HCT116 (cell line): ENCODE data around the gene GSG1L. TPM values are rescaled to one million over a fixed set of nuclear protein-coding genes. Genes with fewer than 3 reads are reported as not detected.

Experiments used
- ATAC-seq: fragments of 200-7000 bp; cut with Tn5 transposase; 2 replicates; pipeline ENCODE4 v1.9.1; 2020; ENCODE audit warnings: mild to moderate bottlenecking, moderate library complexity
- BruUV-seq: library from RNA; stranded (reverse); fragments of 400-500 nt; replicated peaks from 2 replicates; lab custom pipeline; 2021; lab: Mats Ljungman, UMichigan
- CTCF ChIA-PET: fragments of 300-600 bp; sonication (Branson Sonifier 250); formaldehyde crosslinking; loops from one replicate; lab custom pipeline; 2021; ENCODE audit warnings: antibody characterized with exemption; lab: Charles Lee
- POLR2A ChIA-PET: fragments of 300-600, 350-600 bp; sonication (Branson Sonifier 250); formaldehyde crosslinking; loops from one replicate; lab custom pipeline; 2021; ENCODE audit warnings: antibody characterized with exemption; lab: Charles Lee
- RAD21 ChIA-PET, 2 experiments: fragments of 300-600 bp; sonication (Branson Sonifier 250); formaldehyde crosslinking; loops; one replicate each; lab custom pipeline; 2023; ENCODE audit warnings: low total read pairs in 2 of 2; ENCODE audit not compliant: uncharacterized antibody in 2 of 2, unreplicated experiment in 2 of 2, low non-redundant PET in 1 of 2; lab: Charles Lee
- DNase-seq: peaks from one replicate; pipeline ENCODE4 v3.0.0-alpha.2; 2010; ENCODE audit warnings: low read depth, low spot score
- H2AFZ ChIP-seq: fragments of 200-600 bp; shearing (Covaris generic), sonication (generic); 2 replicates; pipeline ENCODE4 v1.6.1; 2017; ENCODE audit warnings: low read depth, mixed run types, mixed read lengths, antibody characterized with exemption, low read length; ENCODE audit not compliant: poor library complexity, severe bottlenecking
- H3K27ac ChIP-seq: 2 replicates; pipeline ENCODE4 v1.5.1; 2012; ENCODE audit warnings: low read depth, low read length
- H3K27me3 ChIP-seq: fragments of 200-600 bp; sonication (generic); 2 replicates; pipeline ENCODE4 v1.6.1; 2016; ENCODE audit warnings: mixed run types, low read length, mixed read lengths; ENCODE audit not compliant: insufficient read depth
- H3K36me3 ChIP-seq, 2 experiments: fragments of 200-500 bp in 1 of 2; fragments of 200-600 bp in 1 of 2; sonication (Bioruptor generic) in 1 of 2; sonication (generic) in 1 of 2; 2 replicates each; pipeline versions ENCODE4 v1.5.1 to v1.6.1; 2014 to 2016; ENCODE audit warnings: low read length in 2 of 2, inconsistent platforms in 1 of 2, mixed read lengths in 1 of 2, mixed run types in 1 of 2; ENCODE audit not compliant: insufficient read depth in 2 of 2, control insufficient read depth in 1 of 2
- H3K4me1 ChIP-seq, 2 experiments: fragments of 200-600 bp in 1 of 2; sonication (generic) in 1 of 2; 2 replicates each; pipeline versions ENCODE4 v1.5.1 to v1.6.1; 2012 to 2017; ENCODE audit warnings: low read length in 2 of 2, inconsistent platforms in 1 of 2, mild to moderate bottlenecking in 1 of 2, mixed read lengths in 1 of 2, mixed run types in 1 of 2, moderate library complexity in 1 of 2; ENCODE audit not compliant: insufficient read depth in 2 of 2, control insufficient read depth in 1 of 2
- H3K4me2 ChIP-seq: fragments of 200-600 bp; sonication (generic); 2 replicates; pipeline ENCODE4 v1.6.1; 2017; ENCODE audit warnings: mixed run types, low read length, mixed read lengths
- H3K4me3 ChIP-seq, 2 experiments: fragments of 200-600 bp in 1 of 2; sonication (generic) in 1 of 2; replicated peaks in 1 of 2; 2 replicates each; pipeline ENCODE4 v1.5.1; 2011 to 2016; ENCODE audit warnings: low read length in 2 of 2, control low read depth in 1 of 2, low read depth in 1 of 2, mild to moderate bottlenecking in 1 of 2, mixed read lengths in 1 of 2, mixed run types in 1 of 2
- H3K79me2 ChIP-seq: fragments of 200-600 bp; sonication (generic); 2 replicates; pipeline ENCODE4 v1.6.1; 2017; ENCODE audit warnings: mild to moderate bottlenecking, mixed run types, low read length, moderate library complexity, mixed read lengths; ENCODE audit not compliant: insufficient read depth
- H3K9ac ChIP-seq: fragments of 200-600 bp; sonication (generic); 2 replicates; pipeline ENCODE4 v1.6.1; 2016; ENCODE audit warnings: low read length, mixed read lengths
- H3K9me2 ChIP-seq: fragments of 200-600 bp; sonication (generic), shearing (Covaris generic); 2 replicates; pipeline ENCODE4 v1.6.1; 2017; ENCODE audit warnings: mixed run types, mild to moderate bottlenecking, moderate library complexity; ENCODE audit not compliant: insufficient read depth
- H3K9me3 ChIP-seq, 2 experiments: fragments of 200-500 bp in 1 of 2; fragments of 200-600 bp in 1 of 2; sonication (Bioruptor generic) in 1 of 2; sonication (generic) in 1 of 2; 2 replicates each; pipeline ENCODE4 v1.6.1; 2014 to 2017; ENCODE audit warnings: low read length in 2 of 2, mixed read lengths in 2 of 2, inconsistent platforms in 1 of 2, low read depth in 1 of 2, mild to moderate bottlenecking in 1 of 2, mixed run types in 1 of 2, moderate library complexity in 1 of 2; ENCODE audit not compliant: control insufficient read depth in 1 of 2, insufficient read depth in 1 of 2
- H4K20me1 ChIP-seq: fragments of 200-600 bp; sonication (generic), shearing (Covaris generic); 2 replicates; pipeline ENCODE4 v1.6.1; 2017; ENCODE audit warnings: mixed run types, mild to moderate bottlenecking, moderate library complexity; ENCODE audit not compliant: insufficient read depth
- CBX3 ChIP-seq: IDR thresholded peaks from 2 replicates; pipeline ENCODE4 v1.6.1; 2012; ENCODE audit warnings: low read depth
- CTCF ChIP-seq, 3 experiments: fragments of 200-600 bp in 1 of 3; sonication (generic) in 1 of 3; IDR thresholded peaks in 2 of 3; conservative IDR thresholded peaks in 1 of 3; 2 replicates each; pipeline ENCODE4 v1.5.1; 2012 to 2017; ENCODE audit warnings: low read depth in 2 of 3, low read length in 2 of 3, antibody characterized with exemption in 1 of 3, borderline replicate concordance in 1 of 3, control low read depth in 1 of 3, mild to moderate bottlenecking in 1 of 3, mixed read lengths in 1 of 3, mixed run types in 1 of 3, moderate library complexity in 1 of 3; ENCODE audit not compliant: insufficient read depth in 1 of 3
- EGR1 ChIP-seq: IDR thresholded peaks from 2 replicates; pipeline ENCODE4 v1.6.1; 2012; ENCODE audit warnings: low read depth
- ELF1 ChIP-seq: IDR thresholded peaks from 2 replicates; pipeline ENCODE4 v1.6.1; 2012; ENCODE audit warnings: low read depth, borderline replicate concordance
- EZH2phosphoT487 ChIP-seq: fragments of 200-600 bp; IDR thresholded peaks from 2 replicates; pipeline ENCODE4 v1.6.1; 2018; ENCODE audit warnings: antibody characterized with exemption, borderline replicate concordance
- POLR2A ChIP-seq: IDR thresholded peaks from 2 replicates; pipeline ENCODE4 v1.7.0; 2011; ENCODE audit warnings: borderline replicate concordance; ENCODE audit not compliant: insufficient read depth, insufficient read length; ENCODE audit errors: extremely low read depth
- RAD21 ChIP-seq: IDR thresholded peaks from 2 replicates; pipeline ENCODE4 v1.6.1; 2012; ENCODE audit warnings: low read depth, mild to moderate bottlenecking
- SP1 ChIP-seq: IDR thresholded peaks from 2 replicates; pipeline ENCODE4 v1.6.1; 2012; ENCODE audit warnings: low read depth
- SRF ChIP-seq: IDR thresholded peaks from 2 replicates; pipeline ENCODE4 v1.6.1; 2012; ENCODE audit warnings: low read depth
- TCF7L2 ChIP-seq: IDR thresholded peaks from 2 replicates; pipeline ENCODE4 v1.7.0; 2011; ENCODE audit warnings: borderline replicate concordance, inconsistent platforms; ENCODE audit not compliant: insufficient read depth, insufficient read length; ENCODE audit errors: extremely low read depth
- YY1 ChIP-seq: IDR thresholded peaks from 2 replicates; pipeline ENCODE4 v1.6.1; 2011; ENCODE audit warnings: low read length, low read depth, moderate library complexity, mild to moderate bottlenecking; ENCODE audit not compliant: insufficient replicate concordance; ENCODE audit errors: extremely low read depth
- ZFX ChIP-seq: fragments of 450-650 bp; IDR thresholded peaks from 2 replicates; pipeline ENCODE4 v1.6.1; 2017
- intact Hi-C: fragments of 100-400 bp; cut with micrococcal nuclease; formaldehyde crosslinking; loops from 2 replicates; pipeline ENCODE4 v1.10.0; 2022
- total RNA-seq: library from RNA; stranded (reverse); gene quantifications from one replicate; pipeline ENCODE4 v1.2.1, GENCODE V29; 2021; ENCODE audit not compliant: unreplicated experiment
- TF ChIP-seq, protein P1 (sequence below): IDR thresholded peaks from 2 replicates; pipeline ENCODE4 v1.6.1; 2011; ENCODE audit warnings: mild to moderate bottlenecking, low read length, moderate library complexity; ENCODE audit not compliant: insufficient replicate concordance; ENCODE audit errors: extremely low read depth
- TF ChIP-seq, protein P2 (sequence below): IDR thresholded peaks from 2 replicates; pipeline ENCODE4 v1.6.1; 2012

Gene GSG1L
- total RNA-seq, 1 experiment from 2014 or later = not detected

GRCh38 chr16:27890866-27891265 is 172.6 kb downstream of the GSG1L start (continued):
- TF ChIP-seq CBX3 = no peak
- TF ChIP-seq RAD21 = no peak

DNA sequence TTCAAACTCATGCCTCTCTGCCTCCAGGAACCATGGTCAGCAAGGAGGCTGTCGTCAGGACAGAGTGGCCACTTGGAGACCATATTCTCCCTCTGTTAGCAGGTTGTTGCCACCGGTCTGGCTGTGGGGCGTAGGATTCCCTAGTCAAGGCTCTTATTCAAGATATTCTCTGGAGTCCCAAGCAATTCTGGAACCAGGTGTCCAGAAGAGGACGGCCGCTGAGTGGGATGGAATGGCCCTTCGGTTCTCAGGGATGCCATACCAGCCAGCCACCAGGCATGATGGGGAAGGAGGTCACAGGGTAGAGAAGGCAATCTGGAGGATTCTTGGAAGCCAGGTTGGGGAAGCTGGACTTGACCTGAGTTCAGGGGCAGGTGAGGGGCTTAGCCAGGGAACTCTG is 173.5 kb downstream of the GSG1L start:
- DNase-seq (no peak), ATAC-seq (no peak)
- intact Hi-C loops = no loop called here
- no TSS peak for BruUV-seq
- no peaks in the 10 kb centered on the region for H3K9me2 ChIP-seq
- no peaks in the 10 kb centered on the region for H3K79me2 ChIP-seq
- no peaks in the 10 kb centered on the region for H3K4me1 ChIP-seq
- H3K9ac ChIP-seq = no peak overlapping the region
- H3K9me3 ChIP-seq = no peaks in the 10 kb centered on the region
- ChIA-PET POLR2A (no interaction called here), RAD21 (interaction anchor here in 1 of 2 experiments (1.2 kb wide), 1 partner anchor 181 kb away, joined by 3 read pairs; no protein-coding TSS in a partner anchor), CTCF (interaction anchor here (1.0 kb wide), 1 partner anchor 22 kb away, joined by 3 read pairs; no protein-coding TSS in a partner anchor)
- H4K20me1 ChIP-seq = no peaks in the 10 kb centered on the region
- no peak overlapping the region for H3K4me2 ChIP-seq
- no peaks in the 10 kb centered on the region for H3K36me3 ChIP-seq
- TF ChIP-seq, protein P1, sequence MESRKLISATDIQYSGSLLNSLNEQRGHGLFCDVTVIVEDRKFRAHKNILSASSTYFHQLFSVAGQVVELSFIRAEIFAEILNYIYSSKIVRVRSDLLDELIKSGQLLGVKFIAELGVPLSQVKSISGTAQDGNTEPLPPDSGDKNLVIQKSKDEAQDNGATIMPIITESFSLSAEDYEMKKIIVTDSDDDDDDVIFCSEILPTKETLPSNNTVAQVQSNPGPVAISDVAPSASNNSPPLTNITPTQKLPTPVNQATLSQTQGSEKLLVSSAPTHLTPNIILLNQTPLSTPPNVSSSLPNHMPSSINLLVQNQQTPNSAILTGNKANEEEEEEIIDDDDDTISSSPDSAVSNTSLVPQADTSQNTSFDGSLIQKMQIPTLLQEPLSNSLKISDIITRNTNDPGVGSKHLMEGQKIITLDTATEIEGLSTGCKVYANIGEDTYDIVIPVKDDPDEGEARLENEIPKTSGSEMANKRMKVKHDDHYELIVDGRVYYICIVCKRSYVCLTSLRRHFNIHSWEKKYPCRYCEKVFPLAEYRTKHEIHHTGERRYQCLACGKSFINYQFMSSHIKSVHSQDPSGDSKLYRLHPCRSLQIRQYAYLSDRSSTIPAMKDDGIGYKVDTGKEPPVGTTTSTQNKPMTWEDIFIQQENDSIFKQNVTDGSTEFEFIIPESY = no peak
- TF ChIP-seq RAD21 (no peak), EZH2phosphoT487 (no peak), SP1 (no peak), ELF1 (no peak), SRF (no peak), EGR1 (no peak), TCF7L2 (no peak), YY1 (no peak), POLR2A (no peak), ZFX (no peak), CTCF (IDR thresholded peaks at IDR 0.05 in 2 of 3, conservative IDR thresholded peaks at IDR 0.05 in 1 of 3; ENCODE audit: borderline replicate concordance in 1 of 3, insufficient read depth in 1 of 3, low read depth in 2 of 3, low read length in 2 of 3) (no peak)
- TF ChIP-seq, protein P2, sequence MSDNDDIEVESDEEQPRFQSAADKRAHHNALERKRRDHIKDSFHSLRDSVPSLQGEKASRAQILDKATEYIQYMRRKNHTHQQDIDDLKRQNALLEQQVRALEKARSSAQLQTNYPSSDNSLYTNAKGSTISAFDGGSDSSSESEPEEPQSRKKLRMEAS = no peak
- H2AFZ ChIP-seq = no peak overlapping the region
- H3K4me3 ChIP-seq = no peak overlapping the region
- H3K27me3 ChIP-seq = peaks cover 30% of the 10 kb centered on the region
- H3K27ac ChIP-seq = no peak overlapping the region
